ENCODE data around the gene OIT3.

GRCh38 chr10:72855790-72856189, 37.7 kb upstream of the OIT3 start:
- no peak for TF ChIP-seq POLR2A (IDR thresholded peaks at IDR 0.05)
- no peak for TF ChIP-seq CTCF (IDR thresholded peaks at IDR 0.05)

Data from testis (tissue), 2 donors.